NK-92 (cell line): ENCODE data around the gene SURF6.

Source experiments
- DNase-seq: peaks from one replicate; lab custom pipeline; 2025; ENCODE audit not compliant: unreplicated experiment; lab: John Stamatoyannopoulos, UW

The SURF6 gene

DNA sequence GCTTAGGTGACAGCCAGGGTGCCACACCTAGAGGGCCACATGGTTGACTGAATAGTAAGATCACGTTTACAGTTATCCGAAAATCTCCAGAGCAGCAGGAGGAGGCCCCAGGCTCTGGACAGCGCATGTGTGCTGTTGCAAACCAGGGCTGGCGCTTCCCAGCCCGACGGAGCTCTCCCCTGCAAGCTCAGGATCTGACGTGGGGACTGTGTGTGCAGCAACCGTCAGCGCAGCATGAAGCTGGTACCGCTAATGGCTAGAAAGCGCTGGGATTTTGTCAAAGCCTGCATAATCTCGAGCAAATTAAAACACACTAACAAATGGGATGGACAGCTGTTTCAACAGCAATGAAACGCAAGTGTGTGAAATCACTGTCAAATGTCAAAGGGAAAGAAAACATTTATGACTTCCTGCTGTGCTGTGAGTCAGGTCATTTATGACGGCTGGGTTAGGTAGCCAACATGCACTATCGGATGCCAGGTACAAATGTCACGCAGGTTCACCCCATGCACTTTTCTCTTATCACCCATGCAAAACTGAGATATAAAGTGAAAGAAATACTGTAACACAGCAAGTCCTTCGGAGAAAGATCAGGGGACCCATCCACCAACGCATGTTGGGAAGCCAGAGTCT, 32.4 kb upstream of the SURF6 start:
- no peak for DNase-seq

DNA sequence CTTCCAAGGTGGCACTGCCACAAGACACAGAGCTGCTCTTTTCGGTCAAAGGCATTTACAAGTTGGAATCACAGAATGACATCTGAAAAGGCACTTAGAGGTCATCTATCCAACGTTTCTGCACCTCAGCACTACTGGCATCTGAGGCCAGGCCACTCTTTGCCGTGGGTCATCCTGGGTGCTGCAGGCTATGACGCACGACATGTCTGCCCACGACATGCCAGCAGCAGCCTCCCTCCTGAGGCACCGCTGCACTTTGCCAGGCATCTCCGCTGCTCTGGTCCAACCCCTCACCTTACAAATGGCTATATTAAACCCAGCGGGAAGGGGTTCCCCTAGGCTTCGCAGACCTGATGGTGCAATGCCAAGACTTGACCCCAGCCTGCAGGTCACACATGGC, 31.8 kb upstream of the SURF6 start:
- no peak for DNase-seq

DNA sequence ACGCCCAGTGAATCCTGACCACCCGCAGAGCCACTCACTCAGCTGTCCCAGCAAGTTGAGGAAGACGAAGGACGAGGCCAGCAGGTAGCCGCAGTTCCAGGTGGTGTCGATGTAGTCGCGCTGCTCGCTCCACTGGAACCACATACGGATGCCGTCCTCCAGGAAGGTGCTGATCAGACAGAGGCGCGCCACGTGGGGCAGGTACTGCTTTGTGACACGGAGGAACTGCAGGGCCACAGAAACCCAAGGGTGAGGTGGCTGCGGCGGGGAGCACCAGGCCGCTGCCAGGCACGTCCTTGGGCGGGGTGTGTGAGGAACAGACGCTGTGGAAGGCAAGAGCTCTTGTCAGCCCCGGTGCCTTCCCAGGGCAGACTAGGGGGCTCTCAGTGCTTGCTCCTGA, 31.2 kb upstream of the SURF6 start:
- no peak for DNase-seq

DNA sequence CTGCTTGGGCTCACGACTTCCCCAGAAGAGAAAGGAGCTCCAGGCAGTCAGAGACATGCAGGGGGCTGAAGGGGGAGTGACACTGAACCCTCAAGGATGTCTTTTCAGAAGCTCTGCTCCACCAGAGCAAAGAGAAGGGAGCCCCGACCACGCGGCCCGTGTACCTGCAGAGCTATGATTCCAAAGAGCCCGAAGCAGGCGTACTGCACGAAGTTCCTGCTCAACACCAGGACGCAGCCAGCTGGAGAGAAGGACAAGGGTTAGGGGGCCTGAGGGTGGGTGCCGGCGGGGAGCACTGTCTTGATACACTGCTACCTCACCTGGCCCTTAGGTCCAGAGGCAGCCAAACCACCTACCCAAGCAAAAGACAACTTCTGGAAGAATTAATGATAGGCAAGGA, 30.4 kb upstream of the SURF6 start:
- no peak for DNase-seq

DNA sequence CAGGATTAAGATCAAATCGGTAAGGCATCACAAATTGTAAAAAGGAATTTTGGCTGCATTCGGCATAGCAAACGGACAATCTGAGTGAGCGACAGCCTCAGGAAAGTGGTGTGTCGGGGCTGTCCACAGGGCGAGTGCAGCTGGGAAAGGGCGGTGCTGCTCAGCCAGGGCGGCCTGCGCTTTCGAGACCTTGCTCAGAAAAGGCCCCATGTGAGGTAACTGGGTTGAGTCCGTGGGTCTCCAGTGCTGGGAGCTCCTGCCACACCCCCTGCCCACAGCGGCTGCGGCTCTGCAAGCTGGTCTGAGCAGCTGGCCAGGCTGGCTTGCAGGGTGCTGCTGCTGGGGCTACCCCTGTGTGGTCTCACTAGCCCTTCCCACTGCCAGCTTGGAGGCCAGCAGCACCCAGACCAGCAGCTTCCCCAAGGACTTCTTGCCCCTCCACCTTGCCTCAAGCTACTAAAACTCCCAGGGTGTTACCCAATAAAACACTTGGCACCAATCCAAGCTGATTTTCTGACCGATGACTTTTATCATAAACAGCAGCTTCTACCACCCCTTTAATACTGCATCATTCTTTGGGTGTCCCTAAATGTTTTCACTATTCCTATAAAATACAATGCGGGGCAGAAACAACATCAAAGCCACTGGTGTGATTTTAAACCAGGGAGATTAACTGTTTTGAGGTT, 26.5 kb upstream of the SURF6 start:
- no peak for DNase-seq

DNA sequence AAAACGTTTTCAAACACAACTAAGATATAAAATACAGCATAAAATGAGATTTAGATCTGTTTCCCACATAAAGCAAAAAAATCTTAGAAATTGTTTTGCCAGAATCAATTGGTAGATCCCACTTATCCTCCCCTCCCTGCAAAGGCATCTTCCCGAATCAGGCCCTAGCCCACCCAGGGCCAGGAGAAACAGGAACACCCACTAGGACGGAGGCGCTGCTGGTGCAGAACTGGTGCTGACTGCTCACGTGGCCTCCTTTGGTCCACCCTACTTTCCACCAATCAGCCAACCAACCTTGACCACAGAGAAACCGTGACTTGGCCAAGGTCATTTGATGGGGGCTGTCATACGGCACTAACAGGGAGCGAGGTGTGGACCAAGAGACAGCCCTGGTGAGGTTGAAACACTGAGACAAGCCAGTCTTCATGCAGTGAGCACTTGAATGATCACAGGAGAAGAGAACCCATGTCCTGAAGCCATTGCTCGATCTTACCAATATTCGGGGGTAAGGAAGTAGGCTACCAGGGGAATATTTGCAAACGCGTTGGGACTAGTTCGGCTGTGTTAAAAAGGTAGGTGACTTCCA, 25.6 kb upstream of the SURF6 start:
- no peak for DNase-seq

DNA sequence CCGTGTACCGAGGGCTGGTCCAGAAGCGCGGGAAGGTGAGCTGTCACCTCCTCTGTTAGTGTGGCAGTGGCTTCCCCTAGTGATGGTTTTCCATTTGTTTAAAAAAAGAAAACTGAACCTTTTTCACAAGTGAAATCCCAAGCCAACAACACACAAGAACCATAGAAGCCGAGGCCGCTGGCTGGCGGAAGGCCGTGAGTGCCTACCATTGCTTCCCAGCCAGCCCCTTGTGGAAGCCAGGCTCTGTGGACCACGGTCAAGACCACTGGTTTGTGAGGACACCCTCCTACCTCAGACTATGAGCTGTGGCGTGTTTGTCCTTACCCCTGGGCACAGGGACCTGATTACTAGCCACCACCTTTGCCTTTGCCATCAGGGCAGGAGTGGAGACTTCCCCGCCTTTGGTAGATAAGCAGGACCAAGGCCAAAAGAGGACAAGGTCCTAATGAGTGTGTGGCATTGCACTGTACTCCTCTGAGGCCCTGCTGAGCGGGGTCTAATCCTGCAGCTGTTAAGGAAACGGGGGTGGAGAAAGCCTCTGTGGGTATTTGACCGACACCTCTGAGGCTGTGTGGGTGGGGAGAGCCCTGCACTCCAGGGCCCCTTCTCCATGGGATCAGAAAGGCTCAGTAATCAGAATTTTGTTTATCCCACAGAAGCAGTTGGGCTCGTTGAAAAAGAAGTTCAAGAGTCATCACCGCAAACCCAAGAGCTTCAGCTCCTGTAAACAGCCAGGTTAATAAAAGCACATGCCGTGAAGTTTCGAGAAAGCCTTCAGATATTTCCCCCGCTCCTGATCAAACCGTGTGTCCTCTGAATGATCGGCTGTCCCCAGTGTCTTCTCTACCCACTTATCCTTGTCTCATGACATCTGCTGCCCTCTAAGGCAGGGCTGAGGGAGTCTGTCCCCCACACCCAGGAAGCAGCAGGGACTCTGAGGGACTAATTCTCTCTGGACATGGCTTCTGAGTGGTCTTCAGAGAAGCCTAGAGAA, 24.7 kb upstream of the SURF6 start:
- no peak for DNase-seq

DNA sequence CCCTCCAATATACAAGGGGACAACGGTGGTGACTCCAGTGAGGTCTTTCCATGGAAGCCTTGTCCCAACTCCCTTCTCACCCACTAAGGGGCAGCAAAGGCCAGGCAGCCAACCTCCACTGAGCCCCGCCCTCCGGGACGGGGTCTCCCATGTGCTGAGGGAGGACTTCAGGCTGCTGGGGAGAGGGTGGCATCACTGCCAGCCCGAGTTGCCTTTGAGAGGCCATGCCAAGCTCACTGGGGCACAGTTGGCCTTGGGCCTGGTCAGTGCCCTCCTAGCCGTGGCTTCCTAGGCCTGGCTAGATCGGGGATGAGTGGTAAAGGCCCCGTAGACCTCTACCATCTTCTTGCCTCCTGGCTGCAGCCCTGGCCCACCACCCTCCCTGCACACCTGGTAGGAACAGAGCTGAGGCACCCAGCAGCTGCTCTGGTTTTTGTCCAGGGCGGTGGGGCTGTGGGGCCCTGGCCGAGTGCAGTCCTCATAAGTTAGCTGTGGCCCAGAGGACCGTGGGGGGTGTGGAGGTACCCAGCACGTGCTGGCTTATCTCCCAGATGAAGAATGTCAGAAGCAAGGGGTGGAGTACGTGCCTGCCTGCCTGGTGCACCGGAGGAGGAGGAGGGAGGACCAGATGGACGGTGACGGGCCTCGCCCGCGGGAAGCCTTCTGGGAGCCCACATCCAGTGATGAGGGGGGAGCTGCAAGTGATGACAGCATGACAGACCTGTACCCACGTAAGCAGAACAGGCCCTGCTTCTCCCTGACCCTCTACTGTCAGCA, 23.6 kb upstream of the SURF6 start:
- no peak for DNase-seq

DNA sequence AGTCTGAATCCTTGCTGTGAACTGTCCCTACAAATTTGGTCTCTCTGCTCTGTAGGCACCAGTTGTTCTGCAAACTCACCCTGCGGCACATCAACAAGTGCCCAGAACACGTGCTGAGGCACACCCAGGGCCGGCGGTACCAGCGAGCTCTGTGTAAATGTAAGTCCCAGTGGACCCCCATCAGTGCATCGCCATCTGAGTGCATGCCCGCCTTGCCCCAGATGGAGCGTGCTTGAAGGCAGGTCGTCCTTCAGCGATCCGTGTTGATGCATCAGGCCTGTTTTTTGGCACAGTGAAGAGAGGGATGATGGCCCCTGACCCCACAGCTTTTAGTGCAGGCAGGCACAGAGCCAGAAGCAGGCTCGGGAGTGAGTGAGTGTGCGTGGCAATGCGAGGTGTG, 21.7 kb upstream of the SURF6 start:
- DNase-seq: no peak

DNA sequence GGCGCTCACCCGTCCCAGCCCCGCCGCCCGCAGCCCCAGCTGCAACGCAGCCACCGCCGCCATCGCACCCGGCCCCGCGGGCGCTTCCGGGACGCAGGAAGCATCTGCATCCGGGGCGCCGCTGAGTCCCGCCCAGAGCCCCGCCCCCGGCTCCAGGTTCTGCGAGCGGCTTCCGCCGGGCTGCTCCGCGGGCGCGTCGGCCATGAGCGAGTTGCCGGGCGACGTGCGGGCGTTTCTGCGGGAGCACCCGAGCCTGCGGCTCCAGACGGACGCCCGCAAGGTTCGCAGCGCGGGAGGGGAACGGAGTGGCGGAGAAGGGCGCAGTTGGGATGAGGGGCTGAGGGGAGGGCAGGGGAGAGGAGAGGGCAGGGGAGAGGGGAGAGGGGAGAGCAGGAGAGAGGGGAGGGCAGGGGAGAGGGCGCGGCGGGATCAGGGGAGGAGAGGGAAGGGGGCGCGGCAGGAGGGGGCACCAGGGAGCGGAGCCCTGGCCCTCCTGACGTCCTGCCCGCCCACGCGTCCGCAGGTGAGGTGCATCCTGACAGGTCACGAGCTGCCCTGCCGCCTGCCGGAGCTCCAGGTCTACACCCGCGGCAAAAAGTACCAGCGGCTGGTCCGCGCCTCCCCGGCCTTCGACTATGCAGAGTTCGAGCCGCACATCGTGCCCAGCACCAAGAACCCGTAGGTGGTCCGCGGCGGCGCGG, 20.6 kb upstream of the SURF6 start, which contains the start of the genes SURF1 and SURF2:
TSS of gene SURF1 (minus strand) at position 97 of the 701 bp plus-strand sequence. CDS start at position 63, 34 bp downstream.
TSS of gene SURF2 (plus strand) at position 160 of the 701 bp plus-strand sequence. CDS start at position 203, 43 bp downstream.
- no peak for DNase-seq

DNA sequence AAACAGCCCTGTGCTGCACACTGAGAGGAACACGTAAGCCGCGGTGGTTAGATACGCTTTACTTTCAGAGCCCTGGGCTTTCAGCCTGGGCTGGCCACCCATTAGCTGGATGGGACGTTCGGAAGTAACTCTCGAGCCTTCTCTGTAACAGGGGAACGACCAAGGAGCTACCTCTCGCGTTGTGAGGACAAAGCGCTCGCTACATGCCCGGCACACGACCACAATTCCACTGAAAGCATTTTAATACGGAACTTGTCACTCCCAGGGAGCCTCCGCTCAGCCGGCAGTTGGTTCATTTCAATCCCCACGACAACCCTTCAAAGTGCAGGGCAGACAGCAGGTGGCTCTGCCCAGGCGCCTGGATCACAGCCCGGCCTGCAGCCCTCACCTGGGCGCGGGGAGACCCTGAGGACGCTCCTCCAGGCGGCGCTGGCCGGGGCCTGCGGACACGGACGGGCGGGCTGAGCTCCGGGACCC, 19.9 kb upstream of the SURF6 start:
- DNase-seq: no peak

DNA sequence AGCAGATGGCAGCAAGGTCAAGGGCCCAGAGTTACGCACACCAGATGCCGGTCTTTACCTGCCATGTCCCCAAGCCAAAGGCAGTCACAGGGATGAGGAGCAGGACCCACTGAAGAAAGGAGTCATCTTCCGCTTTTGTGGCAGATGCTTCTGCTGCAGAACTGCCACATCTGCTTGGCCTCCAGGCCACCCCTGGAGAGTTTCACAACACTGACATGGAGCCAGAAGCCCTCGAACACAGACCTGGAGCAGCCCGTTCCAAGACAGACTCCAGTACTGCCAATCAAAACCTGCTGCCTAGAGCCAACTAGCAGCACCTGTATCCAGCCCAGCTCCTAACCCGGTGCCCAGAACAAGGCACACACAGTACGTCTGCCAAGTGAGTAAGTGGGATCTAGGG, 18.8 kb upstream of the SURF6 start:
- DNase-seq: no peak

DNA sequence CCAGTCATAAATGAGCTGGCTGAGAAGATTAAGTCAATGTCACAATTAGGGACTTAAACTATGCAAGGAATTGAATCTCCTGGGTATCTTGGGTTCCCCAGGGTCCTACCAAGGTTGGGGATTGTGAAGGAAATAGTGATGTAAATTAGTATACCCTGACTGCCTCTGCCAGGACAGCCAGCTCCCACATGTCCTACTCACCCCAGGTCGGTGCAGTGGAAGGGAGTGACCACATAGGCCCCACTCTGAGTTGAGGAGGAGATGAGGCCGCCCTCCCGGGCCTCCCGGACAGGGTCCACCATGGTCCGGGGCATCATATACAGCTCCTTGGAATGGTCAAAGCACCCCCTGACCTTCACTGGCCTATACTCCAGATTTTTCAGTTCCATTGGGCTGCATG, 17.6 kb upstream of the SURF6 start:
- DNase-seq: no peak

DNA sequence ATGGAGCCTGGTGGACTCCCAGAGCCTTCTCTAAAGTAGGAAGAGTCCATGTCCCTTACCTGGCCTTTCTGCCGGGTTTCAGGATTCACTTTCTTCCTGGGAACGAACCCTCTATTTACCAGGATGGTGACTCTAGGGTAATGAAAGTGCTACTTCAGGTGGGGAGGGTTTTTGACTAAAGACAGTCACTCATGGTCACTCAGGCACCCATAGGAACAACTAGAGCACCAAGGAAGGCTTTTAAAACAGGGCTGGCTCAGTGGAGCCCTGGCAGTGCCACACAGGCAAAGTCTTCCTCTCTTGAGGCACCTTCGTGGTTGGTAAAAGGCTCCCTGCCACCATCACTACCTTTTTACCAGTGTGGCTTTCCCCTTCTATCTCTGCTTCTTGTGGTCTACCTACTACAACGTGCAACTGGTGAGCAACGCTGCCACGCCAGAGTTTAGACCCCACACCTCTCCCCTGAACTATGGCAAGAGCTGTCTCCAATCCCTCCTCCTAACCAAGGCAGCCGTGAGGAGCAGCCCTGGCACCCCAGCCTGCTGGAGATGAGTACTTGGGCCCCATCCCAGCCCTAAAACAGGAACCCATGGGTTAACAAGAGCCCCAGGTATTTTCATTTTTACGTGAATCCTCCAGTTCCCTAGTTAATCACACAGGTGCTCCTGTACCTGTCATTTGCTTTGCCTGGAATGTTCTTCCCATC, 16.8 kb upstream of the SURF6 start:
- no peak for DNase-seq

DNA sequence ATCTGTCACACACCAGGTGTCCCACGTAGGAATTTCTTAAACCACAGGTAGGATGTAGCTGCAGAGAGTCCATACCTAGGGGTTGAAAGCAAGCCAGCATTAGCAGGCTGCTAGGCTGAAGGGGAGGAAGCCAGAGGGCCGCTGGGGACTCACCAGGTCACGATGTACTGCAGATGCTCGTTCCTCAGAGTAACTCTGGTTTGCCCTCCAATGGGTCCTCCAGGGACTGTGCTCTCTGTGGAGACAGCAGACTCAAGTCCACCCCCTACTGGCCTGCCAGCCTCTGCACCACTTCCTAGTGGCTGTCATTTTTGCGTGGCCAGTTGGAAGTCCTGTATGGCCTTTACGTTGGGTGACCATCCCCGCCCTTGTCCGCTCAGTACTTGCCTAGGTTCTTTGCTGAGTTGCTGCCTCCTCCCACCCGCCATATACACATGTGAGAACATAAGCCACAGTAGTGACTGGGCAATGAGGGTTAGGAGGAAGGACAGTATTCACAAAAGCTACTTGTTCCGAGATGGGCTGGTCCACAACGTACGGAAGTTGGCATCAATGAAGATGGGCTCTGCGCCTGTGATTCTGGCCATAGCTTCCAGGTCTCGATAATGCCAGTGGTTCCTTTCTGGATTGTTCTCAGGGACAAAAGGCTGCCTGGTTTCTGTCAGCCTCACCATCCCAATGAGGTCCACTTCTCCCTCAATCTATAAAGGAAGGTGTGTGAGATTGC, 16.1 kb upstream of the SURF6 start:
- no peak for DNase-seq

DNA sequence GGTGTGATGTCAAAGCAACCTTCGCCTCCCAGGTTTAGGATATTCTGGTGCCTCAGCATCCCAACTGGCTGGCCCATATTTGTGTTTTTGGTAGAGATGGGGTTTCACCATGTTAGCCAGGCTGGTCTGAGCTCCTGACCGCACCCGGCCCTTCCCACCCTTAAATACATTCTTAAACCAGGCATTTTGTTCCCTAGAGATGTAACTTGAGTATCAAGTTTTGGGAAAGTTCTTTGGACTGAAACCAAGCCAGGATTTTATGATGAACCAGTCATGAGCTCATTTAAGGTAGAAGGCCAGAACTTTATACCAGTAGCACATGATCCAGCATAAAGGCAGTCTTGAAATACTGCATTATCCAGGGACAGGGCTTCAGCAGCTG, 15.5 kb upstream of the SURF6 start:
- no peak for DNase-seq

DNA sequence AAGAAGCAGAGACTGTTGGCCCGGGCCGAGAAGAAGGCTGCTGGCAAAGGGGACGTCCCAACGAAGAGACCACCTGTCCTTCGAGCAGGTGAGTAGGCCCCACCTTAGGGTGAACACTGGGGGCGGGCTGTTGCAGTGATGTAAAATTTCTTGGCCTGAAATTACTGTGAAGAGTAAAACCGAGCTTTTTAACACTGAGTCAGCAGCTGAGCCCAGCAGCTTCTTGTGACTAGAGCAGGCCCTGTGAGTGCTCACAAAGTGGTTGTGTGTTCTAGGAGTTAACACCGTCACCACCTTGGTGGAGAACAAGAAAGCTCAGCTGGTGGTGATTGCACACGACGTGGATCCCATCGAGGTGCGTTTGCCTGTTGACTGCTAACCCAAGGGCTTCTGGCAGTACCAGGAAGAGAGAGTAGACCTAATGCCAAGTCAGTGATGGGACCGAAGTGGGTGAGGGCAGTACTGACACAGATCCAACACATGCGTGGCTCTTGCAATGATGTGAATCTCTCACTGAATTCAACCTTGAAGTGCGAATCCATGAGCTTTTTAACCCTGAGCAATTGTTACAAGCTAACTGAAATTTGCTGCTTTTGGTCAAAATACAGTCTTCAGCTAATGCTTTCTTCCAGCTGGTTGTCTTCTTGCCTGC, 14.1 kb upstream of the SURF6 start:
- DNase-seq: no peak
